Endothelial cell of umbilical vein (primary cell): Measurements from ENCODE around the gene ARHGAP11B.
A peak's percentile ranks its signal among the peaks of the same experiment; 100 is the strongest.

Experiments used
- BruUV-seq: library from RNA; stranded (reverse); fragments of 400-500 nt; replicated peaks from 2 replicates; lab custom pipeline; 2021; lab: Mats Ljungman, UMichigan
- CTCF ChIA-PET: fragments of 300-600, 350-600 bp; sonication (Branson Sonifier 250); formaldehyde crosslinking; loops from one replicate; lab custom pipeline; 2021; ENCODE audit warnings: antibody characterized with exemption, inconsistent platforms; lab: Charles Lee
- POLR2A ChIA-PET: fragments of 300-600, 350-600 bp; sonication (Branson Sonifier 250); formaldehyde crosslinking; loops from one replicate; lab custom pipeline; 2021; ENCODE audit warnings: antibody characterized with exemption, inconsistent platforms; lab: Charles Lee
- DNase-seq: peaks from one replicate; pipeline ENCODE4 v3.0.0-alpha.2; 2011; ENCODE audit warnings: low read depth, low spot score
- FAIRE-seq: peaks from 2 replicates; lab custom pipeline; 2011; peaks lifted over from hg19 to GRCh38; lab: Jason Lieb, UNC
- H2AFZ ChIP-seq: 2 replicates; pipeline ENCODE4 v1.6.0; 2012; ENCODE audit warnings: low read depth, low read length, control low read depth, inconsistent platforms
- H3K27ac ChIP-seq: 2 replicates; pipeline ENCODE4 v1.5.1; 2011; ENCODE audit warnings: low read depth, mild to moderate bottlenecking, control low read depth, low read length, moderate library complexity; ENCODE audit not compliant: insufficient read depth
- H3K27me3 ChIP-seq, 2 experiments: 2 replicates each; pipeline versions ENCODE4 v1.6.0 to v1.6.1; 2011; ENCODE audit warnings: low read length in 2 of 2, mixed read lengths in 1 of 2; ENCODE audit not compliant: control insufficient read depth in 2 of 2, insufficient read depth in 2 of 2
- H3K36me3 ChIP-seq, 2 experiments: 2 replicates in 1 of 2; 3 replicates in 1 of 2; pipeline ENCODE4 v1.5.1; 2011; ENCODE audit warnings: low read length in 2 of 2, mild to moderate bottlenecking in 1 of 2, moderate library complexity in 1 of 2; ENCODE audit not compliant: control insufficient read depth in 2 of 2, insufficient read depth in 2 of 2; ENCODE audit errors: extremely low read depth in 1 of 2
- H3K4me1 ChIP-seq: 3 replicates; pipeline ENCODE4 v1.5.1; 2011; ENCODE audit warnings: mild to moderate bottlenecking, low read length; ENCODE audit not compliant: control insufficient read depth, insufficient read depth; ENCODE audit errors: extremely low read depth
- H3K4me2 ChIP-seq: 2 replicates; pipeline ENCODE4 v1.6.1; 2011; ENCODE audit warnings: low read length, control low read depth, mixed read lengths; ENCODE audit not compliant: insufficient read depth
- H3K4me3 ChIP-seq, 3 experiments: fragments of 200-600 bp in 1 of 3; sonication (generic), shearing (Covaris generic) in 1 of 3; replicated peaks in 1 of 3; 2 replicates each; pipeline ENCODE4 v1.5.1; 2011 to 2016; ENCODE audit warnings: control low read depth in 3 of 3, low read length in 3 of 3, mild to moderate bottlenecking in 2 of 3, inconsistent platforms in 1 of 3, low read depth in 1 of 3, moderate library complexity in 1 of 3; ENCODE audit not compliant: insufficient read depth in 1 of 3
- H3K79me2 ChIP-seq: 2 replicates; pipeline ENCODE4 v1.6.0; 2012; ENCODE audit warnings: low read length, inconsistent platforms; ENCODE audit not compliant: control insufficient read depth, insufficient read depth
- H3K9ac ChIP-seq: replicated peaks from 2 replicates; pipeline ENCODE3; 2011; ENCODE audit warnings: low read length, control low read depth; ENCODE audit not compliant: insufficient read depth; ENCODE audit errors: extremely low read depth
- H3K9me1 ChIP-seq: replicated peaks from 3 replicates; pipeline ENCODE4 v1.6.0; 2011; ENCODE audit warnings: mild to moderate bottlenecking, low read length; ENCODE audit not compliant: control insufficient read depth, insufficient read depth; ENCODE audit errors: extremely low read depth
- H3K9me3 ChIP-seq: replicated peaks from 2 replicates; pipeline ENCODE4 v1.5.1; 2012; ENCODE audit warnings: low read length, inconsistent platforms; ENCODE audit not compliant: control insufficient read depth, insufficient read depth
- H4K20me1 ChIP-seq: replicated peaks from 2 replicates; pipeline ENCODE3; 2011; ENCODE audit warnings: mild to moderate bottlenecking, low read length; ENCODE audit not compliant: control insufficient read depth, insufficient read depth; ENCODE audit errors: extremely low read depth
- CTCF ChIP-seq, 2 donors: IDR thresholded peaks; 1 replicate in 1 of 2; 2 replicates in 1 of 2; pipeline ENCODE4 v1.5.1; 2011; ENCODE audit warnings: low read length in 2 of 2, mild to moderate bottlenecking in 2 of 2, moderate library complexity in 2 of 2, control low read depth in 1 of 2, inconsistent platforms in 1 of 2, low read depth in 1 of 2; ENCODE audit not compliant: insufficient read depth in 1 of 2; ENCODE audit errors: extremely low read depth in 1 of 2
- FOS ChIP-seq: IDR thresholded peaks from 2 replicates; pipeline ENCODE4 v1.6.1; 2011; ENCODE audit warnings: mild to moderate bottlenecking, low read length, moderate library complexity, borderline replicate concordance; ENCODE audit not compliant: insufficient read depth
- GATA2 ChIP-seq: IDR thresholded peaks from 2 replicates; pipeline ENCODE4 v1.7.0; 2011; ENCODE audit warnings: low read depth, mild to moderate bottlenecking, moderate library complexity, mixed read lengths, low read length; ENCODE audit not compliant: insufficient read length, insufficient read depth
- MAX ChIP-seq: IDR thresholded peaks from 2 replicates; pipeline ENCODE4 v1.6.1; 2011; ENCODE audit not compliant: insufficient read depth, insufficient read length
- MYC ChIP-seq: IDR thresholded peaks from one replicate; pipeline ENCODE4 v1.6.1; 2011; ENCODE audit warnings: mild to moderate bottlenecking, low read depth, low read length
- POLR2A ChIP-seq: IDR thresholded peaks from 2 replicates; pipeline ENCODE4 v1.6.1; 2012; ENCODE audit warnings: low read depth, mild to moderate bottlenecking, control low read depth, low read length
- POLR2AphosphoS5 ChIP-seq: IDR thresholded peaks from 2 replicates; pipeline ENCODE4 v1.6.1; 2012; ENCODE audit warnings: low read depth, mild to moderate bottlenecking, control low read depth, low read length, moderate library complexity; ENCODE audit not compliant: insufficient read depth
- dilution Hi-C: fragments of 300-500 bp; cut with MboI; formaldehyde crosslinking; loops from one replicate; pipeline ENCODE4 v1.15.0; 2019; ENCODE audit warnings: low sequenced_read_pairs; ENCODE audit not compliant: extremely low pct_ligation_motif_present
- intact Hi-C: fragments of 100-400 bp; cut with micrococcal nuclease; formaldehyde crosslinking; loops from one replicate; pipeline ENCODE4 v1.10.0; 2022

ARHGAP11B gene

GRCh38 chr15:30670056-30670455, 44.1 kb downstream of the ARHGAP11B start:
- ChIA-PET CTCF (interaction anchor here (0.6 to 2.3 kb wide), 4 partner anchors 13 to 819 kb away, joined by 3 to 5 read pairs (median 4); no protein-coding TSS in a partner anchor), POLR2A (no interaction called here)
- intact Hi-C loops (no loop called here), dilution Hi-C loops (no loop called here)
- TF ChIP-seq POLR2AphosphoS5, result no peak
- TF ChIP-seq GATA2, result no peak
- no peak for TF ChIP-seq POLR2A
- TF ChIP-seq FOS, result no peak
- no peak for TF ChIP-seq MYC
- no peak for TF ChIP-seq MAX
- TF ChIP-seq CTCF (IDR thresholded peaks at IDR 0.05; ENCODE audit: extremely low read depth in 1 of 2, insufficient read depth in 1 of 2, low read depth in 1 of 2, low read length in 2 of 2), result no peak
- H2AFZ ChIP-seq, result peak overlapping the region; percentile 13
- H3K27me3 ChIP-seq, result no peaks in the 10 kb centered on the region
- peaks cover 26% of the 10 kb centered on the region for H3K79me2 ChIP-seq
- H3K36me3 ChIP-seq, result peaks cover 0 to 2% of the 10 kb centered on the region in 2 experiments
- H3K4me3 ChIP-seq, result no peak overlapping the region
- DNase-seq, result peak; percentile 29
- H3K9me1 ChIP-seq, result no peaks in the 10 kb centered on the region
- H3K9me3 ChIP-seq, result no peaks in the 10 kb centered on the region
- H4K20me1 ChIP-seq, result no peaks in the 10 kb centered on the region
- BruUV-seq, result no TSS peak
- peaks cover 15% of the 10 kb centered on the region for H3K4me1 ChIP-seq
- H3K27ac ChIP-seq, result peak overlapping the region; percentile 46
- H3K4me2 ChIP-seq, result no peak overlapping the region
- no peak overlapping the region for H3K9ac ChIP-seq
- FAIRE-seq, result no peak
